HT1080 (cell line): ENCODE results near the gene GLRX2. TPM values are rescaled to one million over a fixed set of nuclear protein-coding genes. Genes with fewer than 3 reads are reported as not detected.
A peak's percentile ranks its signal among the peaks of the same experiment; 100 is the strongest.
"Not testable (repeated sequence)": the region's sequence is repeated elsewhere in the genome, so short reads cannot be mapped to it uniquely, and the experiment has no call there.

Experiments used
- DNase-seq: peaks from one replicate; pipeline ENCODE4 v3.0.0-alpha.2; 2015; ENCODE audit warnings: low read depth
- polyA plus RNA-seq, 2 experiments: library from polyadenylated mRNA; depleted of rRNA; stranded (reverse); fragments of >200 nt; gene quantifications; 2 replicates each; pipeline ENCODE4 v1.2.3, GENCODE V29; 2015
- total RNA-seq: library from RNA; depleted of rRNA; stranded (reverse); fragments of >200 nt; shearing (Covaris generic); gene quantifications from 2 replicates; pipeline ENCODE4 v1.2.3, GENCODE V29; 2014; rRNA removed

Gene GLRX2
- 42.4 and 50.4 TPM in 2 replicates for total RNA-seq
- polyA plus RNA-seq (2015; cell fraction: cytosol; rRNA removed), result 19.0 and 22.1 TPM in 2 replicates
- 4.6 and 10.1 TPM in 2 replicates for polyA plus RNA-seq (2015; cell fraction: nucleus; rRNA removed)

- peak; percentile 77 for DNase-seq
Measured at GRCh38 chr1:193104907-193105820, at the start of gene GLRX2. GLRX2 (minus strand) TSS chr1:193105414; CDS start chr1:193105382, 32 bp downstream.

GRCh38 chr1:193144999-193145398 lies 39.8 kb upstream of the GLRX2 start:
- DNase-seq, result no peak

GRCh38 chr1:193144361-193144938 lies 39.2 kb upstream of the GLRX2 start:
- no peak for DNase-seq

GRCh38 chr1:193143285-193143684 lies 38.1 kb upstream of the GLRX2 start:
- no peak for DNase-seq

GRCh38 chr1:193142409-193142808 lies 37.2 kb upstream of the GLRX2 start:
- no peak for DNase-seq

- DNase-seq, result no peak
Measured at GRCh38 chr1:193141804-193142203, 36.6 kb upstream of the GLRX2 start.

- no peak for DNase-seq
Measured at GRCh38 chr1:193140254-193140653, 35.0 kb upstream of the GLRX2 start.

- no peak for DNase-seq
Measured at GRCh38 chr1:193131266-193131860, 26.1 kb upstream of the GLRX2 start.

- no peak for DNase-seq
Measured at GRCh38 chr1:193125369-193125768, 20.2 kb upstream of the GLRX2 start.

GRCh38 chr1:193123751-193124150 lies 18.5 kb upstream of the GLRX2 start:
- DNase-seq, result no peak

- DNase-seq, result peak; percentile 97
Measured at GRCh38 chr1:193121616-193122593, 16.7 kb upstream of the GLRX2 start, which contains the start of gene CDC73. CDC73 (plus strand) TSS chr1:193122031; CDS start chr1:193122201, 170 bp downstream.

GRCh38 chr1:193120604-193121166 lies 15.5 kb upstream of the GLRX2 start:
- DNase-seq, result no peak

- no peak for DNase-seq
Measured at GRCh38 chr1:193118803-193119730, 13.9 kb upstream of the GLRX2 start.

- DNase-seq, result no peak
Measured at GRCh38 chr1:193118194-193118593, 13.0 kb upstream of the GLRX2 start.

- not testable (repeated sequence) for DNase-seq
Measured at GRCh38 chr1:193117167-193117566, 12.0 kb upstream of the GLRX2 start.

GRCh38 chr1:193115629-193116227 lies 10.5 kb upstream of the GLRX2 start:
- DNase-seq, result peak; percentile 97

- DNase-seq, result no peak
Measured at GRCh38 chr1:193114485-193115095, 9.4 kb upstream of the GLRX2 start.

GRCh38 chr1:193113992-193114332 lies 8.7 kb upstream of the GLRX2 start:
- no peak for DNase-seq
